Mucosa of stomach (tissue), 1 donor: ENCODE measurements around the gene SPARCL1.
"Not testable (repeated sequence)": the region's sequence is repeated elsewhere in the genome, so short reads cannot be mapped to it uniquely, and the experiment has no call there.

Experiments
- H3K27me3 ChIP-seq: one replicate; pipeline ENCODE4 v1.7.0; 2013; ENCODE audit warnings: mild to moderate bottlenecking, low read length; ENCODE audit not compliant: control insufficient read depth, insufficient read depth
- H3K36me3 ChIP-seq: one replicate; pipeline ENCODE4 v1.7.0; 2013; ENCODE audit warnings: low read length; ENCODE audit not compliant: control insufficient read depth, insufficient read depth
- H3K4me1 ChIP-seq: one replicate; pipeline ENCODE4 v1.7.0; 2013; ENCODE audit warnings: mild to moderate bottlenecking, low read length; ENCODE audit not compliant: control insufficient read depth, insufficient read depth
- H3K4me3 ChIP-seq: one replicate; pipeline ENCODE4 v1.7.0; 2013; ENCODE audit warnings: low read length
- H3K9ac ChIP-seq: one replicate; pipeline ENCODE4 v1.7.0; 2013; ENCODE audit warnings: mild to moderate bottlenecking, low read length, moderate library complexity
- H3K9me3 ChIP-seq: one replicate; pipeline ENCODE4 v1.7.0; 2013; ENCODE audit warnings: mild to moderate bottlenecking, low read length, moderate library complexity; ENCODE audit not compliant: control insufficient read depth
- donor health status: Pancreatic carcinoma.

The SPARCL1 gene

DNA sequence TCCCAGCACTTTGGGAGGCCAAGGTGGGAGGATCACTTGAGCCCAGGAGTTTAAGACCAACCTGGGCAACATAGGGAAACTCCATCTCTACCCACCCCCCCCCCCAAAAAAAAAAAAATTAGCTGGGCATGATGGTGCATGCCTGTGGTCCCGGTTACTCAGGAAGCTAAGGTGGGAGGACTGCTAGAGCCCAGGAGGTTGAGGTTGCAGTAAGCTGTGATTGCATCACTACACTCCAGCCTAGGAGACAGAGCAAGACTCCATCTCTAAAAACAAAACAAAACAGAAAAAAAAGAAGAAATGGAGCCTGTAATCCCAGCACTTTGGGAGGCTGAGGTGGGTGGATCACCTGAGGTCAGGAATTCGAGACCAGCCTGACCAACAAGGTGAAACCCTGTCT, 37.3 kb downstream of the SPARCL1 start:
- H3K36me3 ChIP-seq, H3K27me3 ChIP-seq: not testable (repeated sequence)

GRCh38 chr4:87491436-87491835, 37.7 kb downstream of the SPARCL1 start:
- H3K27me3 ChIP-seq, result no peaks in the 10 kb centered on the region
- no peaks in the 10 kb centered on the region for H3K9me3 ChIP-seq
- H3K4me1 ChIP-seq, result peaks cover 11% of the 10 kb centered on the region
- no peaks in the 10 kb centered on the region for H3K36me3 ChIP-seq
- H3K4me3 ChIP-seq, result no peak overlapping the region
- H3K9ac ChIP-seq, result no peak overlapping the region

More for the DNA sequence above, 37.3 kb downstream of the SPARCL1 start:
- H3K4me3 ChIP-seq, H3K9ac ChIP-seq, H3K9me3 ChIP-seq: not testable (repeated sequence)
- H3K4me1 ChIP-seq, result peaks cover 11% of the 10 kb centered on the region

DNA sequence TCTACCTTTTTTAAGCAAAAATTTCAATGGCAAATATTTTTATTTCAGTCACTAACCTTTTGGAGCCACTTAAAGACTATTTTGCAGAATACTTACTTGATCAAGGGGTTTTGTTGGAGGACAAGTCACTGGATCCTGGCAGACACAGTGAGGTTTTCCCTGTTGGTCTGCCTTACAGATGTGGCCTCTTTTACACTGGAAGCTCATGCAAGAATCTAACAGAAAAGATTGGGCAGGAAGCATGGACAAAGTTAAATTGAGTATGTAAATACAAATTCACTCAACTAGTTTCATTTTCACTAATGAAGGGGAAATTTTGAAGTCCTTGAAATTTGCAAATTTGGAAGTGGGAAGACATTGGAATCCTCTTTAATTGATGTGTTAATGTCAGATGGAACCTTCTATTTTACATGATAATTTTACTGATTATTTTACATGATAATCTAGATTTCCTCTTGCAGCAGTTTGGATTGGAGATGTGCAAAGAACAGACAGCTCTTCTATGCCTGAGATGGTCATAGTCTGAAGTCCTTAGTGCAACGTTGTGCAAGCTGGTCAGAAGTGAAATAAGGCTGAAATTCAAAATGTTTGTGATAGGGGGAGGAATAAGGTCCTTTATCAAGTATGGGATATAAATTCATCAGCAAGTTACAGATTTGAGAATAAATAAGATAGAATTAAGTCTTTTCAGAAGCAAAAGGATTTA, 38.4 kb downstream of the SPARCL1 start:
- Histone ChIP-seq H3K9ac (no peak overlapping the region), H3K4me1 (peaks cover 11% of the 10 kb centered on the region), H3K4me3 (no peak overlapping the region), H3K9me3 (no peaks in the 10 kb centered on the region), H3K36me3 (no peaks in the 10 kb centered on the region), H3K27me3 (no peaks in the 10 kb centered on the region)

- H3K4me3 ChIP-seq, result no peak overlapping the region
- H3K9me3 ChIP-seq, result no peaks in the 10 kb centered on the region
- no peak overlapping the region for H3K9ac ChIP-seq
- H3K36me3 ChIP-seq, result no peaks in the 10 kb centered on the region
- H3K27me3 ChIP-seq, result no peaks in the 10 kb centered on the region
- H3K4me1 ChIP-seq, result peaks cover 11% of the 10 kb centered on the region
Measured at GRCh38 chr4:87489678-87490077, 39.5 kb downstream of the SPARCL1 start.

GRCh38 chr4:87488666-87489065, 40.5 kb downstream of the SPARCL1 start:
- not testable (repeated sequence) for H3K9me3 ChIP-seq, H3K9ac ChIP-seq, H3K27me3 ChIP-seq, H3K36me3 ChIP-seq, H3K4me3 ChIP-seq
- H3K4me1 ChIP-seq, result peaks cover 11% of the 10 kb centered on the region

GRCh38 chr4:87483247-87483646, 45.9 kb downstream of the SPARCL1 start:
- H3K36me3 ChIP-seq, H3K9ac ChIP-seq, H3K4me3 ChIP-seq, H3K9me3 ChIP-seq, H3K27me3 ChIP-seq, H3K4me1 ChIP-seq: not testable (repeated sequence)

- Histone ChIP-seq H3K4me1 (no peaks in the 10 kb centered on the region), H3K36me3 (no peaks in the 10 kb centered on the region), H3K27me3 (no peaks in the 10 kb centered on the region), H3K9ac (no peak overlapping the region), H3K4me3 (no peak overlapping the region), H3K9me3 (no peaks in the 10 kb centered on the region)
Measured at GRCh38 chr4:87481377-87481776, 47.8 kb downstream of the SPARCL1 start.

- no peaks in the 10 kb centered on the region for H3K9me3 ChIP-seq
- H3K9ac ChIP-seq, result no peak overlapping the region
- no peaks in the 10 kb centered on the region for H3K36me3 ChIP-seq
- H3K4me1 ChIP-seq, result no peaks in the 10 kb centered on the region
- no peak overlapping the region for H3K4me3 ChIP-seq
- H3K27me3 ChIP-seq, result no peaks in the 10 kb centered on the region
Measured at GRCh38 chr4:87478732-87479250, 50.4 kb downstream of the SPARCL1 start.

- Histone ChIP-seq H3K9ac (no peak overlapping the region), H3K36me3 (no peaks in the 10 kb centered on the region), H3K4me3 (no peak overlapping the region), H3K27me3 (no peaks in the 10 kb centered on the region), H3K4me1 (no peaks in the 10 kb centered on the region), H3K9me3 (no peaks in the 10 kb centered on the region)
Measured at GRCh38 chr4:87476934-87477333, 52.2 kb downstream of the SPARCL1 start.

DNA sequence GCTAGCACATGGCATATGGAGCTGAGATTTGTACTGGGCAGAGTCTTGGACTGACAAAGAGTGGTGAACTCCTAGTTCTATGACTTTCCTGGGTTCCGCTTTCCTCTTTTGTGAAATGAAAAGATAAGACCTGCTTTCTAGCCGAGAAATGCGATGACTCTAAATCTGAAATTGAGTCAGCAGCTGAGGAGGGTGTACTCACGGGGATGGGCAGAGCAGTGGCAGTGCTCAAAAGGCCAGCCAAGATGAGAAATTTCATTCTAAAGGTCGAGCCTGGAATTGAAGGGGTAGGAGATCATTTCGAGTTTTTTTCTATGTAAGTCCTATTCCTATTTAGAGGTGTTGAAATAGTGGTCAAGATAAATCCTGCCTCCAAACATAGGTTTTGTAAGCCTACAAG, 59.8 kb downstream of the SPARCL1 start:
- Histone ChIP-seq H3K4me3 (no peak overlapping the region), H3K9ac (no peak overlapping the region), H3K4me1 (no peaks in the 10 kb centered on the region), H3K27me3 (no peaks in the 10 kb centered on the region), H3K36me3 (no peaks in the 10 kb centered on the region), H3K9me3 (no peaks in the 10 kb centered on the region)

DNA sequence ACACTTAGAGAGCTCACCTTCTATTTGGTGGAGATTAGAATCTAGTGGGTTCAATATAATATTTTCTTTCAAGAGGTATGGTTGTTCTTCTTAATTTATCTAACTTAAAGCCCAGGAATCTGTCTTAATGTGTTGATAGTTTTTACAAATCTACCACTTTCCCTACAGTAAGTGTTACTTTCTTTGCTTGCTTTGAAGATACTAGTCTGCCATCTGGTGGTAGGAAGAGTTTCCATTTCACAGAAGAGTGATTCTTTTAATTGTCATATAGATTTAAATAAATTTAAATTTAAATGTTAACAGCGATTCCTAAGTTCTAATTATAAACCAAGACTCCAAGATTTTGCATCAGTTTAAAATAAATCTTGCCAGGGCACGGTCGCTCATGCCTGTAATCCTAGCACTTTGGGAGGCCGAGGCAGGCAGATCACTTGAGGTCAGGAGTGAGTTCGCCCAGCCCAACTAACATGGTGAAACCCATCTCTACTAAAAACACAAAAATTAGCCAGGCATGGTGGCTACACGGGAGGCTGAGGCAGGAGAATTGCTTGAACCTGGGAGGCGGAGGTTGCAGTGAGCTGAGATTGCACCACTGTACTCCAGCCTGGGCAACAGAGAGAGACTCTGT, 63.3 kb downstream of the SPARCL1 start:
- H3K36me3 ChIP-seq, result no peaks in the 10 kb centered on the region
- no peak overlapping the region for H3K9ac ChIP-seq
- H3K9me3 ChIP-seq, result no peaks in the 10 kb centered on the region
- H3K27me3 ChIP-seq, result no peaks in the 10 kb centered on the region
- H3K4me3 ChIP-seq, result no peak overlapping the region
- peaks cover 5% of the 10 kb centered on the region for H3K4me1 ChIP-seq

GRCh38 chr4:87462102-87462501, 67.1 kb downstream of the SPARCL1 start:
- Histone ChIP-seq H3K27me3 (no peaks in the 10 kb centered on the region), H3K9me3 (no peaks in the 10 kb centered on the region), H3K4me1 (peaks cover 5% of the 10 kb centered on the region), H3K4me3 (no peak overlapping the region), H3K9ac (no peak overlapping the region), H3K36me3 (no peaks in the 10 kb centered on the region)
